Measurements from ENCODE around the gene MXRA8.

DNA sequence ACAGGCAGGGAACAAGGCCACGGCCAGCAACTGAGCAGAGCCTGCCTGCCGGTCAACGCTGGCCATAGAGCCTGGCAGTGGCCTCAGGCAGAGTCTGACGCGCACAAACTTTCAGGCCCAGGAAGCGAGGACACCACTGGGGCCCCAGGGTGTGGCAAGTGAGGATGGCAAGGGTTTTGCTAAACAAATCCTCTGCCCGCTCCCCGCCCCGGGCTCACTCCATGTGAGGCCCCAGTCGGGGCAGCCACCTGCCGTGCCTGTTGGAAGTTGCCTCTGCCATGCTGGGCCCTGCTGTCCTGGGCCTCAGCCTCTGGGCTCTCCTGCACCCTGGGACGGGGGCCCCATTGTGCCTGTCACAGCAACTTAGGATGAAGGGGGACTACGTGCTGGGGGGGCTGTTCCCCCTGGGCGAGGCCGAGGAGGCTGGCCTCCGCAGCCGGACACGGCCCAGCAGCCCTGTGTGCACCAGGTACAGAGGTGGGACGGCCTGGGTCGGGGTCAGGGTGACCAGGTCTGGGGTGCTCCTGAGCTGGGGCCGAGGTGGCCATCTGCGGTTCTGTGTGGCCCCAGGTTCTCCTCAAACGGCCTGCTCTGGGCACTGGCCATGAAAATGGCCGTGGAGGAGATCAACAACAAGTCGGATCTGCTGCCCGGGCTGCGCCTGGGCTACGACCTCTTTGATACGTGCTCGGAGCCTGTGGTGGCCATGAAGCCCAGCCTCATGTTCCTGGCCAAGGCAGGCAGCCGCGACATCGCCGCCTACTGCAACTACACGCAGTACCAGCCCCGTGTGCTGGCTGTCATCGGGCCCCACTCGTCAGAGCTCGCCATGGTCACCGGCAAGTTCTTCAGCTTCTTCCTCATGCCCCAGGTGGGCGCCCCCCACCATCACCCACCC is 27.0 kb downstream of the MXRA8 start, which contains the start of gene TAS1R3:
- TF ChIP-seq POLR2A (IDR thresholded peaks at IDR 0.05), result no peak
- TF ChIP-seq, protein P1, sequence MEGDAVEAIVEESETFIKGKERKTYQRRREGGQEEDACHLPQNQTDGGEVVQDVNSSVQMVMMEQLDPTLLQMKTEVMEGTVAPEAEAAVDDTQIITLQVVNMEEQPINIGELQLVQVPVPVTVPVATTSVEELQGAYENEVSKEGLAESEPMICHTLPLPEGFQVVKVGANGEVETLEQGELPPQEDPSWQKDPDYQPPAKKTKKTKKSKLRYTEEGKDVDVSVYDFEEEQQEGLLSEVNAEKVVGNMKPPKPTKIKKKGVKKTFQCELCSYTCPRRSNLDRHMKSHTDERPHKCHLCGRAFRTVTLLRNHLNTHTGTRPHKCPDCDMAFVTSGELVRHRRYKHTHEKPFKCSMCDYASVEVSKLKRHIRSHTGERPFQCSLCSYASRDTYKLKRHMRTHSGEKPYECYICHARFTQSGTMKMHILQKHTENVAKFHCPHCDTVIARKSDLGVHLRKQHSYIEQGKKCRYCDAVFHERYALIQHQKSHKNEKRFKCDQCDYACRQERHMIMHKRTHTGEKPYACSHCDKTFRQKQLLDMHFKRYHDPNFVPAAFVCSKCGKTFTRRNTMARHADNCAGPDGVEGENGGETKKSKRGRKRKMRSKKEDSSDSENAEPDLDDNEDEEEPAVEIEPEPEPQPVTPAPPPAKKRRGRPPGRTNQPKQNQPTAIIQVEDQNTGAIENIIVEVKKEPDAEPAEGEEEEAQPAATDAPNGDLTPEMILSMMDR (IDR thresholded peaks at IDR 0.05), result no peak
